Stimulated activated CD8-positive, alpha-beta memory T cell treated with anti-CD3 and anti-CD28 coated beads, Interleukin-12 subunit alpha, Interleukin-12 subunit beta, amount 100 ng/mL, for 1 hour (primary cell): ENCODE results near the gene GRID2.
"Not testable (repeated sequence)": the region's sequence is repeated elsewhere in the genome, so short reads cannot be mapped to it uniquely, and the experiment has no call there.

Experiments used
- DNase-seq: peaks from one replicate; pipeline ENCODE4 v3.0.0-alpha.2; 2020; ENCODE audit warnings: low read depth

The GRID2 gene

GRCh38 chr4:93317561-93317960, 1013.8 kb downstream of the GRID2 start:
- DNase-seq, result no peak

GRCh38 chr4:93319041-93319440, 1015.3 kb downstream of the GRID2 start:
- no peak for DNase-seq

- DNase-seq, result no peak
These were observed 1016.6 kb downstream of the GRID2 start for GRCh38 chr4:93320356-93320755.

DNA sequence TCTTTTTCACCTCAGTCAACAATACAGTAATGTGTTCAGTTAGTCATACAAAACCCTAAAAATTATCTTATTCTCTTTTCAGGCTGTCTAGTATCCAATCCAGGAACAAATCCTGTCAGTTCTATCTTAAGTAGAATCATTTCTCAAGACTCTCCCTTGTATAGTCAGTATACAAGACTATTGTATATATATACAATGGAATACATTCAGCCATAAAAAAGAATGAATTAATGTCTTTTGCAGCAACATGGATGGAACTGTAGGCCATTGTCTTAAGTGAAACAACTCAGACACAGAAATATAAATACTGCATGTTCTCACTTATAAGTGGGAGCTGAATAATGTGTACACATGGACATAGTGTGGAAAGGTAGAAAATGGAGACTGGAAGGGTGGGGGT, 1023.6 kb downstream of the GRID2 start:
- no peak for DNase-seq

GRCh38 chr4:93334003-93334402, 1030.2 kb downstream of the GRID2 start:
- DNase-seq, result no peak

GRCh38 chr4:93337196-93337595, 1033.4 kb downstream of the GRID2 start:
- no peak for DNase-seq

DNA sequence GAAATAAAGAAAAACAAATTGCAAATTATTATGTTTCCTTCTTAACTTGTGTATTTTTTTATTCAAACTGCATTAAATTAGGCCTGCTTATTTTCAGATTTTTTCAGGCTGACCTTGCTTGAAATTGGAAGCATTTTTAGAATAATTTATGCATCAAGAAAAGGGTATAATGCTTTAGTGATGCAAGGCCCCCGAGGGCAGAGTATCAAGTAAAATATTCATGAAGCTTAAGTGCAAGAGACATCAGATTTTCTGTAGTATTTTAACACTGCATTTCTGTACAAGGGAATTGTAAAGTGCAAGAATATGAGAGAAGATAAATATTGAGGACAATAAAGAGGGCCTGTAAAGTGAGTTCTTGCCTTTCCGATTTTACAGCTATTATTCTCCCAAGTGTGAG, 1039.0 kb downstream of the GRID2 start:
- no peak for DNase-seq

DNA sequence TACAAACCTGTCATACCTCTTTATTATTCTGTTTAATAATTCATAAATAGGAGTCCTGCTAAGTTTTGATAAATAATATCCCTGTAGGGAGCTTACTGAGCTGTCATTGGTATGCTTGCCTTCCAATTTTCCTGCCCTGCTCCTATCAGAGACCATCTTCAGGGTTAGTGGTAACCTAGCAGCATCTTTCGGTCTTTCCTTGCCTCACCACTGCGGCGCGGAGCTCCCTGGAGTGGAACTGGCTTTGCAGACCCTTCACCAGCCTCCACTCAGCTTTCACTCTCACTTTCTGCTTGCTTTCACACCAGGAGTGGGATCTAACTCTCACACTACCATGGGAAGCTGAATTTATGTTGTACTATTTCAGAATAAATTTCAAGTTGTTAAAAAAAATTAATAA, 1043.1 kb downstream of the GRID2 start:
- no peak for DNase-seq

- DNase-seq, result no peak
These were observed 1045.1 kb downstream of the GRID2 start for GRCh38 chr4:93348896-93349295.

DNA sequence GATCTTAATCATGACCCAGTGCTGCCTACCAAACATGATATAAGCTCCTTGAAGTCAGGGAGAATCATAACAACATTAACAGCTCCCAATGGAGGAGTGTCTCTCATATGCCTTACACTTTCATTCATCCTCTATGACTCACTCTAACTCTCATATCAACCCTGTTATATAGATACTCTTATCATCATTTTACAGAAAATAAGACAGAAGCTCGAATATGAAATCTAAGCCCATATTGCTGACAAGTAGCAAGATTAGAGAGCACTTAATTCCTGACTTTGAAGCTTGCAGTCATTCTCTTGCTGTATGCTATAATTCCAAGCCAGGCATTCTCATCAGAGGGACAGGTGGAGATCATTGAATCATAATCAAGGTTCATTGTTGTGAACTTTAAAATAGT, 1048.1 kb downstream of the GRID2 start:
- no peak for DNase-seq

DNA sequence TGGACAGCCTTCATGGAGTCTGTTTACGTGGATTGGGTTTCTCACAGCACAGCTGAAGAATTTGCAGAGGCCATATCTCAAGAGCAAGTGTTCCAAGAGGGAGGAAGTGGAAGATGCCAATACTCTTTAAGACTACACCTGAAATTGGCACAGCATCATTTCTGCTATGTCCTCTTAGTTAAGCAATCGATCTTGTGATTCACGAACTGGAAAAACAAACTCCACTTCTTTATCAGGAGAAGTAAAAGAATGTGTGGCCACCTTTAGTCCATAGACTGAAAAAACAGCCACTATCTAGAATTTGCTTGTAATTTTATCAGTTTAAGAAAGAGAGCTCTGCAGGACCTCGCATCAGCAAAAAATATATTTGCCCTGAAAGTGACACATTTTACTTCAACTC, 1051.6 kb downstream of the GRID2 start:
- DNase-seq, result no peak

- no peak for DNase-seq
These were observed 1055.8 kb downstream of the GRID2 start for GRCh38 chr4:93359586-93359985.

- not testable (repeated sequence) for DNase-seq
These were observed 1062.5 kb downstream of the GRID2 start for GRCh38 chr4:93366169-93366755.

DNA sequence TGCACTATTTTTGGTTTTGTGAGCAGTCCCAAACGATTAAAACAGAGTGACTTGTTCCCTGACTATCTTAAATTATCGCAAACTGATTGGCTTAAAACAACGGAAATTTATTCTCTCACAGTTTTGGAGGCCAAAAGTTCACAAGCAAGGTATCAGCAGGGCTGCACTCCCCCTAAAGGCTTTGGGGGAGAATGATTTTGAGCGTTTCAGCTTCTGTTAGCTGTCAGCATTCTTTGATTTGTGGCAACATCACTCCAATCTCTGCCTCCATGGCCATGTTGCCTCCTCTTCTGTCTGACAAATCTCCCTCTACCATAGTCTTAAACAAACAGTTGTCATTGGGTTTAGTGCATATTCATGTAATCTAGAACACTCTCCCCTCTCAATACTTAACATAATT, 1065.2 kb downstream of the GRID2 start:
- DNase-seq, result no peak

DNA sequence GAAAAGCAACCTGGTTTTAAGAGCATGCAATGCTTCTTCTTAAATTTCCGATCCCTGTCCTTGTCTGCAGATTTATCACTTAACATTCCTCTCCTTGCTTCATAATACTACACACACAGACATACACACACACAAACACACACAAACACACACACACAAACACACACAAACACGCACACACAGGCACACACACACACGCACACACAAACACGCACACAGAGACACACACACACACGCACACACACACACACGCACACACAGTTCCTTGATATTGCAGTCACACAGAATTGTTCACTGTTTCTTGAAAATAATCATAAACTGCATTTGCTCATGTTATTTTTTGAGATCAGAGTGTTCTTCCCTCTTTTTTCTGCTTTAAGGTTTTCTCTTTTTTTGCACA, 1066.5 kb downstream of the GRID2 start:
- no peak for DNase-seq

DNA sequence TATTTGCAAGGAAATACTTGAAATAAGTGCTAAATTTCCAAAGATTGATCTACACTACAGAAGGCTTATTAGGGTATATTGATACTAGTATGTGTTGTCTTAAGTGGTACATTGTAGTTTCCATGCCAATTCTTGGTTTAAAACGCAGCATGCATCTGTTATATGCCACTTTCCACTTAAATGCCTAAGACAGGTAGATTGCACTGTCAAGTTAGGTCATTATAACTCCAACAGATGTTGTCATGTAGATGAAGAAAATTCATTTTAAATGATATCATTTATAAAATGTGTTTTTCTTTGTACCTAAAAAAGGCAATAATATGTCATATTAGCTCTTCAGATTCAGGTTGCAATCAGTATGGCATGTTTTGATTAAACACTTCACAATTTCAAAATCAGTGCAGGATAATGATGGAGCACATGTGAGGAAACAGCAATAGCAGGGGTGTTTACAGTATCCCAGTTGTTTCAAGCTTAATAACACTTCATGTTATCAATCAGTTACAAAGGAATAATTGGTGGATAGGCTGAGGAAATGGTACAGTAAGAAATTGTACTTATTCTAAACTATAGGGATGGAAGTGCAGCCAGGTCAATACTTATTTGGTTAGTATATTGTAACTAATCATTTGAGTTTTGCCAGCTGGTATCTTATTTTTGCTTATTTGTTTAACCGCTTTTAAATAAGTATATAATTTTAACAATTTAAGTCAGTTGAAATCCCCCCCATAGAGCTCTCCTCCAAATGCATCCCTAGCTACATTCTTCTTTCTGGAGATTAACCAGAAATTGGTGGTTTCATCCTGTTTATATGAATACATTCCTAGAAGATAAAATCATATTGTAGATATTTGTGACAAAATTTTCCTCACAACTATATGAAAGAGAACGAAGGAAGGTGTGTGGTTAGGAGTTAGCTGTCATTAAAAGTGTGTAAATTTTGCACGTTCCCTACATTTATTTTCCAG, 1070.4 kb downstream of the GRID2 start:
- DNase-seq, result no peak

GRCh38 chr4:93384241-93384640, 1080.5 kb downstream of the GRID2 start:
- no peak for DNase-seq

DNA sequence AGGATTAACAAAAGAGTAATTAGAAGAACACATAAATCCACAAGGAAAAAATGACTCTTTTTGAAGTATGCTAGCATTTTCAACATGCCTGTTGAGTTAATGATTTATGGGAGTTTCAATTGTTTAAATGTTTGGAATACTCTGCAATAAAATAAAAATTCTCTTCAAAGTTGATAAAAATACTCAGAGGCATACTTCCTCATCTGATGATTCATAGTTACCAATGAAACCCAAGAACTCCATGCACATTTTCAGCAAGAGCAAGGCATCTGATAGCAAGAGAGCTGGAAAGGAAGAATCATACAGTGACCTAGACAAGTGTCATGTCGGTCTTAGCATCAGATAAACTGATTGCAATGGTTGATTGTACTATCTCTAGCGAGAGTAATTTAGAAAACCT, 1081.1 kb downstream of the GRID2 start:
- DNase-seq, result no peak

DNA sequence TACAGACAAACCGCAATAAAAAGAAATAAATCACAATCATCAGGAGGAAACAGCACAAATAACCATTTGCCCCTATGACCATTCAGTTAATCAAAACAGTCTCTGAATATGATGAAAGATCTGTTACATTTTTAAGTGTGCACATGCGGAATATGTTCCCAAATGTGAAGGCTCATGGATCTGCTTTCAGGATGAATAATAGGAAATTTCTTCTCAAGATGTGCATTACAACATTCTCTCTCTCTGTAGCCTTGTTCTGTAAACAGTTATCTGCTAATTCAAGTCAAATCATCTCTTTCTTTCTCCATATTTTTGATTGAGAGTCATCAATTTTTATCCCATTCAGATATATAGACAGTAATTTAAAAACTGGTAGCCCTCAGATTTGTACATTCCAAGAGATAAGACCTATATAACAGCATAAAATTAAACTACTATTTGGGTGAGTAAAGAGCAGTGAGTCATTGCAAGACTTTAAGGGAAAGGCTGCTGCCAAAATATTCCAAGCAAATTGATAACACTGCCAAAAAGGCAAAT, 1090.8 kb downstream of the GRID2 start:
- no peak for DNase-seq

DNA sequence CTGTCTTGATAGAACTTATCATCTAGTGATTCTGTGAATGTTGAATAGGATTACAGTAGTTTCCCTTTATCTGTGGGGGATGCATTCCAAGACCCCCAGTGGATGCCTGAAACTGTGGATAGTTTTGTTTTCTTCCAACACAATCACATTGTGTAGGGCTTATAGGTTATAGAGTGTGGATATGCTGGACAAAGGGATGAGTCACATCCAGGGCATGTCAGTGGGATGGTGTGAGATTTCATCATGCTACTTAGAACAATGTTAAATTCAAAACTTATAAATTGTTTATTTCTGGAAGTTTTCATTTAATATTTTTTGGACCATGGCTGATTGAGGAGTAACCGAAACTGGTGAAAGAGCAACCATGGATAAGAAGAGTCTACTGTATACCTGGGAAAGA, 1092.5 kb downstream of the GRID2 start:
- no peak for DNase-seq

DNA sequence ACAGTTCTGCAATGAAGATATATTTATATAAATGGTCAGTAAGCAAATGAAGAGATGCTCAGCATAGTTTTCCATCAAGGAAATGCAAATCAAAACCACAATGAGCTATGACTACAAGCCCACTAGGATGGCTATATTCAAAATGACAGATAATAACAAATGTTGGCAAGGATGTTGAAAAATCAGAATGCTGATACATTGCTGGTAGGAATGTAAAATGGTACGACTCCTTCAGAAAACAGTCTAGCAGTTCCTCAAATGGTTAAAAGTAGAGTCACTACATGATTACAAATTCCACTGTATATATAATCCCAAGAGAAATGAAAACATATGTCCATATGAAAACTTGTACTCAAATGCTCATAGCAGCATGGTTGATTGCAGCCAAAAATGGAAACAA, 1099.8 kb downstream of the GRID2 start:
- no peak for DNase-seq

GRCh38 chr4:93407493-93408275, 1103.9 kb downstream of the GRID2 start:
- DNase-seq, result no peak

DNA sequence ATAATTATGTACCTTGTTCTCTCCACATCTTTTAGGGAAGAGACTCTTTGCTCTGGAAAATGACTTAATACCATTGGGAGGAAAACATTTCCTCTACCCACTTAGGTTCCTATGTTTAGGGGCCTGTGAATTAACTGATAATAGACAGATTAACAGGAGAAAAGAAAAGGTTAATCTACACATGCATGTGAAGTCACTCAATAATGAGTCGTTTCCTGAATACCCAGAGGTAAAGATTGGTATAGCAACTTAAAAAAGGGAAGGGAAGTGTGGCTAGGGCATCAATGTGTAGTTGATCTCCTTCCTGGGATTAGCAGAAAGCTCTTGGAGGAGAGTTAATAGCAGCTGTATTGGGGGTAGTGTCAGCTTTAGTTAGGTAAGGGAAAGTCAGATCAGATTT, 1105.3 kb downstream of the GRID2 start:
- no peak for DNase-seq
